DND-41 (cell line): ENCODE measurements around the gene ADORA3.
A peak's percentile ranks its signal among the peaks of the same experiment; 100 is the strongest.

Experiments
- ATAC-seq: fragments of 200-7000 bp; cut with Tn5 transposase; 3 replicates; pipeline ENCODE4 v1.9.1; 2021; ENCODE audit warnings: low read depth; ENCODE audit not compliant: insufficient read depth
- DNase-seq: peaks from one replicate; pipeline ENCODE4 v3.0.0-alpha.2; 2020
- H2AFZ ChIP-seq: 2 replicates; pipeline ENCODE4 v1.6.0; 2012; ENCODE audit warnings: low read depth, low read length
- H3K27ac ChIP-seq: 2 replicates; pipeline ENCODE4 v1.5.1; 2012; ENCODE audit warnings: low read length, inconsistent platforms
- H3K27me3 ChIP-seq: fragments of 200-600 bp; sonication (generic); 2 replicates; pipeline ENCODE4 v1.6.0; 2012; ENCODE audit warnings: low read length, mild to moderate bottlenecking, inconsistent platforms; ENCODE audit not compliant: insufficient read depth, poor library complexity
- H3K36me3 ChIP-seq: 2 replicates; pipeline ENCODE4 v1.5.1; 2012; ENCODE audit warnings: low read length, inconsistent platforms; ENCODE audit not compliant: insufficient read depth
- H3K4me1 ChIP-seq: 2 replicates; pipeline ENCODE4 v1.5.1; 2012; ENCODE audit warnings: mild to moderate bottlenecking, low read length; ENCODE audit not compliant: insufficient read depth
- H3K4me2 ChIP-seq: 2 replicates; pipeline ENCODE4 v1.6.0; 2012; ENCODE audit warnings: mild to moderate bottlenecking, moderate library complexity, low read length, inconsistent platforms; ENCODE audit not compliant: insufficient read depth
- H3K4me3 ChIP-seq, 2 experiments: fragments of 200-600 bp in 1 of 2; shearing (Covaris generic) in 1 of 2; 2 replicates each; pipeline ENCODE4 v1.5.1; 2012 to 2016; ENCODE audit warnings: inconsistent platforms in 2 of 2, low read length in 2 of 2, mild to moderate bottlenecking in 2 of 2, low read depth in 1 of 2, moderate library complexity in 1 of 2
- H3K79me2 ChIP-seq: 2 replicates; pipeline ENCODE4 v1.6.0; 2012; ENCODE audit warnings: low read length, inconsistent platforms; ENCODE audit not compliant: insufficient read depth
- H3K9ac ChIP-seq: 2 replicates; pipeline ENCODE4 v1.6.0; 2012; ENCODE audit warnings: low read depth, mild to moderate bottlenecking, inconsistent platforms, low read length, moderate library complexity
- H3K9me3 ChIP-seq: 2 replicates; pipeline ENCODE4 v1.5.1; 2012; ENCODE audit warnings: low read length, moderate library complexity, mild to moderate bottlenecking, inconsistent platforms; ENCODE audit not compliant: insufficient read depth, severe bottlenecking
- H4K20me1 ChIP-seq: 2 replicates; pipeline ENCODE4 v1.6.0; 2012; ENCODE audit warnings: low read length; ENCODE audit not compliant: insufficient read depth
- EZH2 ChIP-seq: IDR thresholded peaks from 3 replicates; pipeline ENCODE4 v1.6.1; 2012; ENCODE audit warnings: borderline replicate concordance, low read depth, mild to moderate bottlenecking, moderate library complexity, low read length, inconsistent platforms; ENCODE audit not compliant: severe bottlenecking
- TF ChIP-seq, protein P1 (sequence below): IDR thresholded peaks from 2 replicates; pipeline ENCODE4 v1.5.1; 2012; ENCODE audit warnings: borderline replicate concordance, low read length, moderate library complexity, mild to moderate bottlenecking; ENCODE audit not compliant: poor library complexity, severe bottlenecking; ENCODE audit errors: extremely low read depth

The ADORA3 gene

DNA sequence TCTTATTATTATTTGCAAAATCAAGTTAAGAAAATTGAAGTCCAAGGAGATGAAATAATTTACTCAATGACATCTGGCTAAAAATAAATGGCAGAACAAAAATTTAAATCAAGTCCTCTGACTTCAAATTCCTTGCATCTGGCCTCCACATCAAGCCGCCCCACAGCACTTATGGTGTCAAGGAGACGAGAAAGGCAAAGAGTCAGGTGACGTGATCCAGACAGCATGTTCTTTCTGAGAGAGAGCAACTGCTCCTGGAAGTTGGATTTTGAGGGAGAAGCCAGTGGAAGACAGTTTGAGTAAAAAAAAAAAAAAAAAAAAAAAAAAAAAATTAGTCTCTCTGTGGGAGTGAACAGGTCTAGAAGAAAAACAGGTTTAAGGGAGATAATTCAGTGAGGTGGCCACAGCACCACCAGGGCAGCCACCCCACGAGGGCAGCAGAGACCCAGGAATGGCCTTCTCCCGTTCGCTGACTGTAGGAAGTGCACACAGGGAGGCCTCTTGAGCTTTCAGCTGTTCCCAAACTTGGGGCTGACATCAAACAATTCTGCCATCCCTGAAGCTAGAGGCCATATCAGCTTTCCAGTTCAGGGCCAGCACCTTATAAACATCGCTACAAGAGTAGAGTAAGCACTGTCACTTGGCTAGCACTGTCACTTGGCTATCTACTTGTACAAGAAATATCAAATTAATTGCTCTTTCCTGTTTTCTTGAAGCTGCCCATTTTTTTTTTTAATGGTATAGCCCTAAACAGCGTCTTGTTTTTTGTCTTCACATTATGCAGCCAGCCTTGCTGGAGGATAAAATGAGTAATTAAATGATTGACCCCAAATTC is 21.8 kb downstream of the ADORA3 start:
- no peaks in the 10 kb centered on the region for H4K20me1 ChIP-seq
- no peaks in the 10 kb centered on the region for H3K79me2 ChIP-seq
- H3K27me3 ChIP-seq: no peaks in the 10 kb centered on the region
- no peak for TF ChIP-seq EZH2
- TF ChIP-seq, protein P1, sequence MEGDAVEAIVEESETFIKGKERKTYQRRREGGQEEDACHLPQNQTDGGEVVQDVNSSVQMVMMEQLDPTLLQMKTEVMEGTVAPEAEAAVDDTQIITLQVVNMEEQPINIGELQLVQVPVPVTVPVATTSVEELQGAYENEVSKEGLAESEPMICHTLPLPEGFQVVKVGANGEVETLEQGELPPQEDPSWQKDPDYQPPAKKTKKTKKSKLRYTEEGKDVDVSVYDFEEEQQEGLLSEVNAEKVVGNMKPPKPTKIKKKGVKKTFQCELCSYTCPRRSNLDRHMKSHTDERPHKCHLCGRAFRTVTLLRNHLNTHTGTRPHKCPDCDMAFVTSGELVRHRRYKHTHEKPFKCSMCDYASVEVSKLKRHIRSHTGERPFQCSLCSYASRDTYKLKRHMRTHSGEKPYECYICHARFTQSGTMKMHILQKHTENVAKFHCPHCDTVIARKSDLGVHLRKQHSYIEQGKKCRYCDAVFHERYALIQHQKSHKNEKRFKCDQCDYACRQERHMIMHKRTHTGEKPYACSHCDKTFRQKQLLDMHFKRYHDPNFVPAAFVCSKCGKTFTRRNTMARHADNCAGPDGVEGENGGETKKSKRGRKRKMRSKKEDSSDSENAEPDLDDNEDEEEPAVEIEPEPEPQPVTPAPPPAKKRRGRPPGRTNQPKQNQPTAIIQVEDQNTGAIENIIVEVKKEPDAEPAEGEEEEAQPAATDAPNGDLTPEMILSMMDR: peak; percentile 59
- H3K36me3 ChIP-seq: no peaks in the 10 kb centered on the region
- H3K4me2 ChIP-seq: no peak overlapping the region
- H3K4me1 ChIP-seq: peaks cover 17% of the 10 kb centered on the region
- H3K4me3 ChIP-seq: no peak overlapping the region
- ATAC-seq (peak; percentile 37; the same call in 1 of the 3 replicates), DNase-seq (peak; percentile 54)
- no peak overlapping the region for H3K9ac ChIP-seq
- H2AFZ ChIP-seq: no peak overlapping the region
- no peaks in the 10 kb centered on the region for H3K9me3 ChIP-seq
- no peak overlapping the region for H3K27ac ChIP-seq

- ATAC-seq (no peak), DNase-seq (no peak)
- no peak overlapping the region for H3K27ac ChIP-seq
- H3K9ac ChIP-seq: no peak overlapping the region
- no peak overlapping the region for H3K4me3 ChIP-seq
- no peak for TF ChIP-seq EZH2
- TF ChIP-seq, protein P1: no peak
- no peaks in the 10 kb centered on the region for H4K20me1 ChIP-seq
- H3K9me3 ChIP-seq: no peaks in the 10 kb centered on the region
- H3K4me2 ChIP-seq: no peak overlapping the region
- H3K4me1 ChIP-seq: peaks cover 26% of the 10 kb centered on the region
- no peaks in the 10 kb centered on the region for H3K79me2 ChIP-seq
- no peak overlapping the region for H2AFZ ChIP-seq
- H3K27me3 ChIP-seq: no peaks in the 10 kb centered on the region
- H3K36me3 ChIP-seq: no peaks in the 10 kb centered on the region
Measured at GRCh38 chr1:111480674-111481073, 22.8 kb downstream of the ADORA3 start.

DNA sequence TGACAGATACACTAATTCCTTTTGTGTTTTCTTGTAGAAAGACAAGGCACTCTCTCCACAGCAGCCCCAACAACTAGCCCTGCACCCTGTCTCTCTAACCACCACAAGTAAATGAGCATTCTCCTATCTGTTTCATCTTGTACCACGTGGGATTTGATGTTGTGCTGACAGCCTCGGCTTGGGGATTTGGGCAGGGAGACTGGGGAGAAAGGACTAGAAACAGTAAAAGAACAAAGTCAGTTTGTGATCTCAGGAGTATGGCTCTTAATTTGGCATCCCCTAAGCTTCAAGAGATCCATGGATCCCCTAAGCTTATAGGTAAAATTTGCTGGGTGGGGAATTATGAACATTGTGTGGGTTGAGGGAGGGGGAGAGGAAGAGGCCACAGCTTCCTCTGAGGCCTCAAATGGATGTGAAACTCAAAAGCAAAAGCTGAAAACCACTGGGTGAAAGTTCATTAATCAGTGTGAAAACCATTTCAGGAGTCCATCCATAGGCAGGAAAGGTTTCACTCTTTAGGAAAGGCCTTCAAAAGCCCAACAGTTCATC is 26.6 kb downstream of the ADORA3 start:
- Histone ChIP-seq H3K9me3 (no peaks in the 10 kb centered on the region), H3K27ac (peak overlapping the region; percentile 92), H3K79me2 (no peaks in the 10 kb centered on the region), H2AFZ (peak overlapping the region; percentile 81), H3K36me3 (no peaks in the 10 kb centered on the region), H3K27me3 (no peaks in the 10 kb centered on the region), H3K4me3 (peak overlapping the region in 1 of 2 experiments; percentile 24; a peak in 1 of 4 replicates), H3K4me2 (peak overlapping the region; percentile 60), H3K4me1 (peaks cover 31% of the 10 kb centered on the region), H4K20me1 (no peaks in the 10 kb centered on the region), H3K9ac (peak overlapping the region; percentile 47)
- peak; percentile 96 for ATAC-seq
- DNase-seq: peak; percentile 77
- TF ChIP-seq EZH2: no peak
- TF ChIP-seq, protein P1: no peak
